CD4-positive, alpha-beta T cell (primary cell): Measurements from ENCODE around the gene COX19. TPM values are rescaled to one million over a fixed set of nuclear protein-coding genes. Genes with fewer than 3 reads are reported as not detected.

Experiments
- ATAC-seq: fragments of 200-7000 bp; cut with Tn5 transposase; one replicate; pipeline ENCODE4 v1.10.0; 2022; ENCODE audit warnings: mild to moderate bottlenecking; ENCODE audit not compliant: poor library complexity
- CTCF ChIA-PET: fragments of 350-600 bp; sonication (Branson Sonifier 250); formaldehyde crosslinking; loops from one replicate; lab custom pipeline; 2021; ENCODE audit warnings: antibody characterized with exemption, inconsistent platforms; lab: Charles Lee
- POLR2A ChIA-PET: fragments of 350-600 bp; sonication (Branson Sonifier 250); formaldehyde crosslinking; loops from one replicate; lab custom pipeline; 2021; ENCODE audit warnings: antibody characterized with exemption, inconsistent platforms; lab: Charles Lee
- DNase-seq, 14 experiments: peaks; one replicate each; pipeline ENCODE4 v3.0.0-alpha.2; 2013 to 2020; ENCODE audit warnings: mixed read lengths in 2 of 14
- H3K27ac ChIP-seq, 2 donors: one replicate each; pipeline versions ENCODE4 v1.5.1 to v1.7.0; 2013; ENCODE audit warnings: low read length in 2 of 2, low read depth in 1 of 2, mild to moderate bottlenecking in 1 of 2
- H3K27me3 ChIP-seq, 2 experiments: 1 replicate in 1 of 2; 2 replicates in 1 of 2; pipeline versions ENCODE4 v1.6.1 to v1.7.0; 2013; ENCODE audit warnings: low read length in 2 of 2, control low read depth in 1 of 2, mild to moderate bottlenecking in 1 of 2, moderate library complexity in 1 of 2; ENCODE audit not compliant: insufficient read depth in 2 of 2, control insufficient read depth in 1 of 2
- H3K36me3 ChIP-seq: one replicate; pipeline ENCODE4 v1.6.1; 2013; ENCODE audit warnings: low read length, control low read depth; ENCODE audit not compliant: insufficient read depth
- H3K4me1 ChIP-seq: one replicate; pipeline ENCODE4 v1.6.1; 2013; ENCODE audit warnings: low read length, control low read depth; ENCODE audit not compliant: insufficient read depth
- H3K4me3 ChIP-seq: one replicate; pipeline ENCODE4 v1.5.1; 2013; ENCODE audit warnings: mild to moderate bottlenecking, low read length, moderate library complexity
- H3K9me3 ChIP-seq, 2 experiments: 1 replicate in 1 of 2; 2 replicates in 1 of 2; pipeline versions ENCODE4 v1.6.1 to v1.7.0; 2013; ENCODE audit warnings: low read length in 2 of 2, mild to moderate bottlenecking in 2 of 2, control low read depth in 1 of 2, moderate library complexity in 1 of 2; ENCODE audit not compliant: control insufficient read depth in 1 of 2, insufficient read depth in 1 of 2
- H3K27ac Mint-ChIP-seq: one replicate; pipeline ENCODE4 v1.8.0; 2020; ENCODE audit warnings: mixed read lengths
- H3K27me3 Mint-ChIP-seq: one replicate; pipeline ENCODE4 v1.8.0; 2021; ENCODE audit warnings: mixed read lengths
- H3K36me3 Mint-ChIP-seq: one replicate; pipeline ENCODE4 v1.8.0; 2021; ENCODE audit warnings: low read depth, mixed read lengths
- H3K4me1 Mint-ChIP-seq: one replicate; pipeline ENCODE4 v1.8.0; 2021; ENCODE audit warnings: low read depth, mixed read lengths
- H3K4me3 Mint-ChIP-seq: one replicate; pipeline ENCODE4 v1.8.0; 2020; ENCODE audit warnings: mild to moderate bottlenecking, mixed read lengths
- H3K9me3 Mint-ChIP-seq: one replicate; pipeline ENCODE4 v1.8.0; 2020; ENCODE audit warnings: mixed read lengths
- CTCF ChIP-seq: fragments of 200-600 bp; IDR thresholded peaks from one replicate; pipeline ENCODE4 v1.8.0; 2022; ENCODE audit warnings: antibody characterized with exemption, mild to moderate bottlenecking
- intact Hi-C, 2 experiments: fragments of 100-400 bp; cut with DNase I in 1 of 2; cut with micrococcal nuclease in 1 of 2; formaldehyde crosslinking; loops; one replicate each; pipeline versions ENCODE4 v1.15.1 to v1.9.0; 2023 to 2025; cut with DNase I, micrococcal nuclease
- total RNA-seq, 174 experiments: library from RNA in 2 of 174; stranded (reverse) in 2 of 174; gene quantifications; one replicate each; pipeline ENCODE4 v1.2.3 and lab custom pipeline; 2021 to 2026

The COX19 gene
- total RNA-seq, 2 experiments from 2014 or later, result 47.7 to 51.8 TPM

DNA sequence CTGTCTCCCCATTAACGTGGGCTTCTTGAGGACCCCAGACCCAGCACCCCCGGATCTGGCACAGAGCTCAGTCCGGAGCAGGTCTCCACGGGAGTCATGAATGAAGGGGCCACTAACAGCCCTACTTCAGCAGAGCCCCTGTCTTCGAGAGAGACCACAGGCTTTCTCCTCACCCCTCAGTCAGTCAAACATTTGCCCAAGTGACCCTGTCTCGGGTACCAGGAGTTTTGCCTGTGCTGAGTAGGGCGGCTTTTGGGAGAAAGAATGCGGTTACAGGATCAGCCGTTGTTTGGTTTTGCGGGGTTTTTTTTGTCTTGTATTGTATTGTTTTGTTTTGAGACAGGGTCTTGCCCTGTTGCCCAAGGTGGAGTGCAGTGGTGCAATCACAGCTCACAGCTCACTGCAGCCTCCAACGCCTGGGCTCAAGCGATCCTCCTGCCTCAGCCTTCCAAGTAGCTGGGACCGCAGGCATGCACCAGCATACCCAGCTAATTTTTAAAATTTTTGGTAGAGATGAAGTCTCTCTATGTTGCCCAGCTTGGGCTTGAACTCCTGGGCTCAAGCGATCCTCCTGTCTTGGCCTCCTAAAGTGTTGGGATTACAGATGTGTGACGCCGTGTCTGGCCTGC is 37.4 kb downstream of the COX19 start:
- H3K4me1 ChIP-seq, result peaks cover 8% of the 10 kb centered on the region
- no peaks in the 10 kb centered on the region for H3K4me1 Mint-ChIP-seq
- H3K27ac Mint-ChIP-seq, result no peak overlapping the region
- no peak for DNase-seq
- H3K36me3 ChIP-seq, result no peaks in the 10 kb centered on the region
- H3K9me3 ChIP-seq, result peaks cover 0 to 5% of the 10 kb centered on the region in 2 experiments
- H3K36me3 Mint-ChIP-seq, result no peaks in the 10 kb centered on the region
- POLR2A ChIA-PET, result no interaction called here
- no peak for ATAC-seq
- intact Hi-C loops, result no loop called here
- no peak for TF ChIP-seq CTCF
- H3K4me3 ChIP-seq, result no peak overlapping the region
- H3K9me3 Mint-ChIP-seq, result no peaks in the 10 kb centered on the region
- CTCF ChIA-PET, result no interaction called here
- no peak overlapping the region for H3K4me3 Mint-ChIP-seq
- H3K27me3 Mint-ChIP-seq, result peaks cover 5% of the 10 kb centered on the region
- no peaks in the 10 kb centered on the region for H3K27me3 ChIP-seq
- H3K27ac ChIP-seq, result no peak overlapping the region

GRCh38 chr7:936386-937054 is 38.8 kb downstream of the COX19 start:
- no peak overlapping the region for H3K4me3 ChIP-seq
- ATAC-seq (peak; percentile 41), DNase-seq (no peak)
- no peak overlapping the region for H3K27ac Mint-ChIP-seq
- peaks cover 8% of the 10 kb centered on the region for H3K4me1 ChIP-seq
- H3K27ac ChIP-seq, result no peak overlapping the region
- no peaks in the 10 kb centered on the region for H3K27me3 ChIP-seq
- no peaks in the 10 kb centered on the region for H3K36me3 Mint-ChIP-seq
- no peak for TF ChIP-seq CTCF
- ChIA-PET CTCF (no interaction called here), POLR2A (no interaction called here)
- no peaks in the 10 kb centered on the region for H3K36me3 ChIP-seq
- H3K9me3 ChIP-seq, result peaks cover 0 to 5% of the 10 kb centered on the region in 2 experiments
- H3K4me1 Mint-ChIP-seq, result no peaks in the 10 kb centered on the region
- no peaks in the 10 kb centered on the region for H3K9me3 Mint-ChIP-seq
- peaks cover 5% of the 10 kb centered on the region for H3K27me3 Mint-ChIP-seq
- H3K4me3 Mint-ChIP-seq, result no peak overlapping the region
- intact Hi-C loops, result no loop called here

GRCh38 chr7:935874-936385 is 39.4 kb downstream of the COX19 start:
- H3K27ac Mint-ChIP-seq, result no peak overlapping the region
- H3K27me3 Mint-ChIP-seq, result peaks cover under 1% of the 10 kb centered on the region
- ATAC-seq, result no peak
- no peaks in the 10 kb centered on the region for H3K36me3 Mint-ChIP-seq
- DNase-seq, result no peak
- intact Hi-C loops, result no loop called here
- Histone ChIP-seq H3K36me3 (no peaks in the 10 kb centered on the region), H3K27me3 (no peaks in the 10 kb centered on the region), H3K27ac (no peak overlapping the region), H3K4me3 (no peak overlapping the region), H3K9me3 (peaks cover 0 to 5% of the 10 kb centered on the region in 2 experiments), H3K4me1 (peaks cover 8% of the 10 kb centered on the region)
- TF ChIP-seq CTCF, result no peak
- no peaks in the 10 kb centered on the region for H3K9me3 Mint-ChIP-seq
- CTCF ChIA-PET, result no interaction called here
- no peaks in the 10 kb centered on the region for H3K4me1 Mint-ChIP-seq
- POLR2A ChIA-PET, result no interaction called here
- H3K4me3 Mint-ChIP-seq, result no peak overlapping the region
